Measurements from ENCODE around the gene GNAI2.
A peak's percentile ranks its signal among the peaks of the same experiment; 100 is the strongest.
"Not testable (repeated sequence)": the region's sequence is repeated elsewhere in the genome, so short reads cannot be mapped to it uniquely, and the experiment has no call there.

Gene GNAI2

DNA sequence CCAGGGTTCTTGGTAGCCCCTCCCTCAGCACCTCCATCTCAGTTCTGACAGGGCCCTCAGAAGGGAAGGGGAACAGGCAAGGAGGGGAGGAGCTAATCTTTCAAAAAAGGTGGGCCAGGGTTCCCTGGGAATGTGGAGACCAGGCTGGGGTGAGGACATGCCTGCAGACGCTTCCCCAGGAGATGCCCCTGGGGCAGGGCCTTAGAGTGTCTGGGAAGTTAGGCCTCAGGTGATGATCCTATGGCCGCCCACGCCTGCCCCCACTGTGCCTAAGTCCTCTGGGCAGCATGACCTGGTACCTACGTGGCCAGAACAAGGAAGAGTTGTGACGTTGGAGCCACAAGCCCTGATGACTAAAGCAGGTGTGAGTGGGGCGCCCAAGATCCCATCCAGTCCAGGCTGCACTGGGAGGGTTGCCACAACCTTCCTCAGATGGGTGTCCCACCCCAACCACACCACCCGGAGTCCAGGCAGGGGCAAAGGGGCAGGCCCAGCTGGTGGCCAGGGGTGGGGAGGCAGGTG, 29.0 kb downstream of the GNAI2 start:
- DNase-seq = no peak

DNA sequence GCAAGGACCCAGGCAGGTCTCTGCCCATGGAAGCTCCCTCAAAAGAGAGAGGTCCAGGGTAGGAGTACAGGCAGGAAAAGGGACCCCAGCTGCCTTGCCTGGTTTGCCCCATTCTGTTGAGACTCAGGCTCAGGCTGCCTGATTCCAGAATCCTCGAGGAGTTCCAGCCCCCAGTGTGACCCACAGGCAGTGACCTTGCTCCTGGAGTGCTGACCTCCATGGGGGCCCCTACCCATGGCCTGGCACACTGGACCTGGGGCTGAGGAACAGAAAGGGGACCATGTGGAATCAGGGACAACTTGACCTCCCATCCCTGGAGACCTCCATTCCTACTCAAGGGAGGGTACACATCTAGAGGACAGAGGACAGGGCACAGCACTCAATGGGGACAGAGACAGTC, 29.6 kb downstream of the GNAI2 start:
- no peak for DNase-seq

DNA sequence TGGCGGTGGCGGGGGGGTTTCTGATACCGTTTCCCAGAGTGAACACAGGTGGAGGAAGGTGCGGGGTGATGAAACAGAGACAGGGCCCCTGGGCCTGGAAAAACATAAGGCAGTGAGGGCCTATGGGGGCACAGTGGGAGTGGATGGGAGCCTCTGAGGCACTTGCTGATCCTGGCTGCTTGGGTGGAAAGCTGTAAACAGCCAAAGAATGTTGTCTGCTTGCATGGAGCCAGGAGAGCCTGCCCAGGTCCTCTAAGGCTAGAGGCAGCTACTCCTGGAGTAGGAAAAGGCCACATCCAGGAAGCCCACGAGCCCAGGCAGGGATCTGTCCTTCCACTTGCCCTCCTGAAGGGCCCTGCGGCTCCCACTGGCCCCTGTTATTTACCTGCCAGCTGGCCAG, 30.0 kb downstream of the GNAI2 start:
- DNase-seq = no peak

DNA sequence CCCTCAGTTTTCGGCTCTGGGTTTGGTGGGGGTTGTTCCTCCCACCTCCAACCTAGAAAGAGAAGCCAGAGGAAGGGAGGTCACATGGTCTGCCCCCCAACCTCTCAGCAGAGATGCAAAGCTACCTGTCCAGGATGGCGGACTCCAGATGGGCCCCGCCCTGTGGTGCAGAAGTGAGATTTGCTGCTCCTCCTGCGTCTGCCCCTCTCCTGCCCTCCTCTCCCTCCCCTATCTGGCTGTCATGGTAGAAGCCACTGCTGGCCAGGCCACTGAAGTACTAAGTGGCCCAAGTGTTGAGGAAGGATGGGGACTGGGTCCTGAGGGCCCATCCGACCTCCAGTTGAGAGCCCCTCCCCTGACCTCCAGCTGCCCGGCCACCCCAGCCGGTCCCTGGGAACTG, 30.8 kb downstream of the GNAI2 start:
- no peak for DNase-seq

DNA sequence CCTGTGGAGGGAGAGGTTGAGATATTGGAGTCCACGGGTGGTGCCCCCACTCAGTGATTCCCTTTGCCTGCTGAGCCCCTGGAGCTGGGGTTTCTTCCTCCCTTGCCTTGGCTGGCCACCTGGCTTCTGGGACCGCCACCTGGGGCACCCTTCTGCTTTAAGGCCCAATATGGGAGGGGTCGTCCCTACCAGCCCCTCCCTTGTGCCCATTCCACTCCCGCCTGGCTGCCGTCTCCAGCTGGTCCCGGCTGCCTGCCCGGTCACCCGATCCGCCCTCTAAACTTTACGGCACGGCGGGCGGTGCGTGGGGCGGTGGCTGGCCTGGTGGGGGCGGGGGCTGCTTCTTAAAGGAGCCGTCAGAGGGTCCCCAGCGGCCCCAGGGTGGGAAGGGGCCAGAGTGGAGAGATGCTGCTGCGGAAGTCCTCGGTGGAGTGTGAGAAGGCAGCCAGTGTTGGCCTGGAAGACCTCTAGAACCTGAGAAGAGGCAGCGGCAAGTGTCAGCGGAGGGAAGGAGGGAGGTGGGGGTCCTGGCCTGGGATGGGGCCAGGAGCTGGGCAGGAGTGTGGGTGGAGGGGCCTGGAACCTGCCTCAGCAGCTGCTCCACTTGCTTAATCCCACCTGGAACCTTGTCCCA, 31.4 kb downstream of the GNAI2 start:
- no peak for DNase-seq

- no peak for DNase-seq
Measured at GRCh38 chr3:50268276-50268675, 32.3 kb downstream of the GNAI2 start.

DNA sequence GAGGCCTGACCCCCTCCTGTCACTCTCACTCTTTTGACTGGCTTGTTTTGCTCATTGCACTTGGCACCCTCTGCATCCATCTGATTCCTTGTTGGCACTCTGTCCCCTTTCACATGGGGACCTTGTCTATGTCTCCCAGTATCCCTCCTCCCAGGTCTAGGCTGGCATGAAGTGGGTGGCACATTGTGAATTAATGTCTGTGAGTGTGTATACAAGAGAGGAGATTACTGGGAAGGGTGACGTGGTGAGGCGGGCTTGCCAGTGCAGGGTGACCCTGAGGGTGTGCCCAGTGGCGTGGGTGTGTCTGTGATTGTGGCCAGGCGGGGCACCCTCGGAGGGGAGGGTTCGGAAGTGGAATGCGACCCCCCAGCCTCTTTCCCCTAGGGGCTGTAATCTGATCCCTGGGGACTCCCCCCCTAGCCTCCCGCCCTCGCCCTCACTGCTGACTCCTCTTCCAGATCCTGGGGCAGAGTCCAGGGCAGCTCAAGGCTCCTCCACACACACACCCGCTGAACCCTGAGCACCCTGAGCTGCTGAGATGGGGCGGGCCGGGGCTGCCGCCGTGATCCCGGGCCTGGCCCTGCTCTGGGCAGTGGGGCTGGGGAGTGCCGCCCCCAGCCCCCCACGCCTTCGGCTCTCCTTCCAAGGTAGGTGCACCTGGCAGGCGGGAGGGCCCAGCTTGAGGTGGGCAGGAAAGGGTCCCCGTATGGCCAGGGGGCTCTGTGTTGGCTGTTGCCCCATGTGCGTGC, 32.9 kb downstream of the GNAI2 start, which contains the start of gene SEMA3B:
SEMA3B (plus strand) TSS at position 445 of the 749 bp plus-strand sequence; CDS start at position 539, 94 bp downstream.
- DNase-seq = no peak

DNA sequence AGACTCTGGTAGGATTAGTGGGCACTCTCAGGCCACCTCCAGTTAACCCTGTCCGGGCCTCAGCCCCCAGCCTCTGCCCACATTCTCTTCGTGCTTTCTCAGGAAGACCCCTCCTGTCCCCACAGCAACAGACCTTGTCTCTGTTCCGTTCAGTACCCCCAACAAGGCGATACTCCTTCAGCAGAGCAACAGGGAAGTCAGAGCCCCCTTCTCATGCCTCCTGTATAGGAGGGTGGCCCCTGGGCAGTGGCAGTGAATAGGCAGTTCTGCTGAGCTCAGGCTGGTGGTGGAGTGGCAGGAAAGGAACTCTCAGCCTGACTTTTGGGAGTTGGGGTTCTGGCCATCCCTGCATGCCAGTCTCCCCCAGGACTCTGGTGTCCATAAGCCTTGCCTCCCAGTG, 33.5 kb downstream of the GNAI2 start:
- no peak for DNase-seq

- DNase-seq = no peak
Measured at GRCh38 chr3:50269977-50270413, 34.0 kb downstream of the GNAI2 start.

DNA sequence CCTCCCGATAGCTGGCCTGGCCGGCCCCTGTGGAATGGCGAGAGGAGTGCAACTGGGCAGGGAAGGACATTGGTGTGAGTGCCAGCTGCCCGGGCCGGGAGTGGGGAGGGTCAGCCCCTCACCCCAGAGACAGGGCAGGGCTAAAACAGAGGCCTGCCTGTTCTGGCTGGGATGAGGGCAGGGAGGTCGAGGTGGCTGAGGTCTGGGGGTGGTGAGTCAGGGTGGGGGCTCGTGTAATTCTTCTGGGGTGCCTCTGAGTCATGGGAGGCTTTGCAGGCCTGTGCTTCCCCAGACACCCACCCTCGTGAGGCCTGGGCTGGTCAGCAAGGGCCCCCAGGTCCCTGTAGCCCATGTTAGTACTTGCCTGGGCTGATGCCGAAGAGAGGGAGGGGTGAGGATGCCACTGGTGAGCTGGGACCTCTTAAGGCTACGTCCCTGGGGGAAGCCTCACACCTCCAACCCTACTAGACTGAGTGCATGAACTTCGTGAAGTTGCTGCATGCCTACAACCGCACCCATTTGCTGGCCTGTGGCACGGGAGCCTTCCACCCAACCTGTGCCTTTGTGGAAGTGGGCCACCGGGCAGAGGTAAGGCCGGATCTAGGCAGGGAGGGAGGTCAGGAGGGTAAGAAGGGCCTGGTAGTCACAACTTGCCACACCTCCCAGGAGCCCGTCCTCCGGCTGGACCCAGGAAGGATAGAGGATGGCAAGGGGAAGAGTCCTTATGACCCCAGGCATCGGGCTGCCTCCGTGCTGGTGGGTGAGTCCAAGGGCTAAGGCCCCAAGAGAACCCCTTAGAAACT, 34.6 kb downstream of the GNAI2 start:
- no peak for DNase-seq

GRCh38 chr3:50271314-50271936, 35.4 kb downstream of the GNAI2 start:
- DNase-seq = no peak

DNA sequence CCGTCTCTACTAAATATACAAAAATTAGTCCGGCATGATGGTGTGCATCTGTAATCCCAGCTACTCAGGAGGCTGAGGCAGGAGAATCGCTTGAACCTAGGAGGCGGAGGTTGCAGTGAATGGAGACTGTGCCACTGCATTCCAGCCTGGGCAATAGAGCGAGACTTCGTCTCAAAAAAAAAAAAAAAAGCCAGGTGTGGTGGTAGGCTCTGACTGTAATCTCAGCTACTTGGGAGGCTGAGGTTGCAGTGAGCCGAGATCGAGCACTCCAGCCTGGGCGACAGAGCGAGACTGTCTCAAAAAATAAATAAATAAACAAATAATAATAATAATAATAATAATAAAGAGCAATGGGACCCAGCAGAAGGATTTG, 36.5 kb downstream of the GNAI2 start:
- not testable (repeated sequence) for DNase-seq

DNA sequence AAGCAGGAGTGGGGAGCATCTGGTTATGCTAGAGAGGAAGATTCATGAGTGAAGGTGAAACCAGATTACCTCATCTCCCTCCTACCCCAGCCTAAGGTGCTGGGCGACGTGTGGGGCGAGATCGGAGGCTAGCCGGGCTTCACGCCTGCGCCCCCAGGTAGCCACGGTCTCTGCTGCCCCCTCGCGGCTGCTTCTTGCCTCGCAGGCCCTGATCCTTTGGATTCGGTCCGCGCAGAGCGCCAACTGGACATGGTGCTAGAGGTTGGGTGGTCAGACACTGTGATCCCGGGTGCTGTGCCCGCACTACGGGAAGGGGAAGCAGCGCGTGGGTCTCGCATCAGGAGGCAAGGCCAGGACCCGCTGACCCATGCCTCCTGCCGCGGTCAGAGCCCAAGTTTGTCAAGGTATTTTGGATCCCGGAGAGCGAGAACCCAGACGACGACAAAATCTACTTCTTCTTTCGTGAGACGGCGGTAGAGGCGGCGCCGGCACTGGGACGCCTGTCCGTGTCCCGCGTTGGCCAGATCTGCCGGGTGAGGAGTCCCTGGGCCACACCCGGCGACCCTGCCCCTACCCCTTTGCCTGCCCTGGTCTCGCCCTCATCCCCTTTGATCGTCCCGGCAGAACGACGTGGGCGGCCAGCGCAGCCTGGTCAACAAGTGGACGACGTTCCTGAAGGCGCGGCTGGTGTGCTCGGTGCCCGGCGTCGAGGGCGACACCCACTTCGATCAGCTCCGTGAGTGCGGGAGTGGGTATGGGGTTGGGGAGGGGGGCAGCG, 37.1 kb downstream of the GNAI2 start:
- peak; percentile 61 for DNase-seq

- DNase-seq = no peak
Measured at GRCh38 chr3:50273689-50274065, 37.7 kb downstream of the GNAI2 start.

GRCh38 chr3:50274371-50275104, 38.5 kb downstream of the GNAI2 start:
- DNase-seq = peak; percentile 36

GRCh38 chr3:50275141-50275995, 39.4 kb downstream of the GNAI2 start:
- no peak for DNase-seq

DNA sequence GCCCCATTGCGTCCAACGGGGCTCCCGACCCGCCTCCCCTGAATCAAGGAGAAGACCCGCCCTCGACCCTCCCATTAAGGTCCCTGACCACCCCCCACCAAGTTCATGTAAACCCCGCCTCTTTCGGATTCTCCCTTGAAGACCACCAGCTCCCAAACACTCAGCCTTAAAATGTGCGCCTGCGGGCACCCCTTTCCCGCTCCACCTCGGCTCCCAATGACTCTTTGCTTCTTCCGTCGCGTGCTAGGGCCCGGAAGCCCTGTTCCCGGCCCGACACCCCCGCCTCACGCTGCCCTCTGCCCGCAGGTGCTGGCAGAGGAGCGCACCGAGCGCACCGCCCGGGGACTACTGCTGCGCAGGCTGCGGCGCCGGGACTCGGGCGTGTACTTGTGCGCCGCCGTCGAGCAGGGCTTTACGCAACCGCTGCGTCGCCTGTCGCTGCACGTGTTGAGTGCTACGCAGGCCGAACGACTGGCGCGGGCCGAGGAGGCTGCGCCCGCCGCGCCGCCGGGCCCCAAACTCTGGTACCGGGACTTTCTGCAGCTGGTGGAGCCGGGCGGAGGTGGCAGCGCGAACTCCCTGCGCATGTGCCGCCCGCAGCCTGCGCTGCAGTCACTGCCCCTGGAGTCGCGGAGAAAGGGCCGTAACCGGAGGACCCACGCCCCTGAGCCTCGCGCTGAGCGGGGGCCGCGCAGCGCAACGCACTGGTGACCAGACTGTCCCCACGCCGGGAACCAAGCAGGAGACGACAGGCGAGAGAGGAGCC, 40.2 kb downstream of the GNAI2 start:
- no peak for DNase-seq

- DNase-seq = no peak
Measured at GRCh38 chr3:50276762-50277101, 40.7 kb downstream of the GNAI2 start.

DNA sequence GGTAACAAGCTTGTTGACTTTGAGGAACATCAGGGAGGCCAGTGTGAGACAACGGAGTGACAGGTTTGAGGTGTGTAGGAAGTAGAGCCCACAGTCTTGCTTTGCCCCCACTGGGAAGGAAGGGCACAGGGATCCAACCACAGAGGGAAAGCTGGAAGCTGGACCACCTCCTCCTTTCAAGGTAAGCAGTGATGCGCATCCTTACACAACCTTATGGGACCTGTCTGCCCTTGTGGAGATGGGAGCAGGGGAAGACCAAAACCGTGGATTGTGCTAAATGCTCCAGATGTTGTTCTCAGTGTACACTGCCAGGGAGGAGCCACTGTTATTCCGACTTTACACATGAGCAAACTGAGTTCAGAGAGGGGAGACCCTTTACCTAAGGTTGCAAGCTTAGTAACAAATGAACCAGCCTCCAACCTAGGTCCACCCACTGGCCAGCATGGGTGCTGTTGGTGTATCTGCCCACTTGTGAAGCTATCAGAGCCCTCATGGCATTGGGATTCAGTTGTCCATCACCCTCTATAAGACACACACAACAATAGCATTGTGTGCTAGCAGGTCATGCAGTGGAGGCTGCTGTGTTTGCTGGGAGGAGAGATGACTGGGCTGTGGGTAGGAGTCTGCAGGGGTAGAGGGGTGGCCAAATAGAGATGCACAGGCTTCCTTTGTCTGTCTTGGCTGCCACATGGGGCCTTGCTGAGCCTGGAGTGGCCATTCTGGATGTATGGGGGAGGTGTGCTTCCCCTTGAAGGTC, 42.3 kb downstream of the GNAI2 start:
- DNase-seq = no peak
